Measurements from ENCODE around the gene TANGO2.

DNA sequence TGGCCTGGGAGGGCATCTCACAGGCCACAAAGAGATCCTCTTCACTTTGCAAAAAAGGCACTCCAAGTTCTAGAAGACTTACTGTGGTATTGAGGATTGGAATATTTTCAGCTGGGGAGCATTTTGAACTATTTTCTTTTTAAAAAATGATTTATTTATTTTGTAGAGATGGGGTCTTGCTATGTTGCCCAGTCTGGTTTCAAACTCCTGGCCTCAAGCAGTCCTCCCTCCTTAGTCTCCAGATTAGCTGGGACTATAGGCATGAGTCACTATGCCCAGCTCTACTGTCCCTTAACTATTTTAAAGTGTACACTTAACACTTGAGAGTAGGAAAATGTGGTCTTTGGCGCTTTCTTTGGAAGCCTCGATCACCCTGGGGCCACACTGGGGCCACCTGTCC lies 34.2 kb downstream of the TANGO2 start:
- TF ChIP-seq, protein P1, sequence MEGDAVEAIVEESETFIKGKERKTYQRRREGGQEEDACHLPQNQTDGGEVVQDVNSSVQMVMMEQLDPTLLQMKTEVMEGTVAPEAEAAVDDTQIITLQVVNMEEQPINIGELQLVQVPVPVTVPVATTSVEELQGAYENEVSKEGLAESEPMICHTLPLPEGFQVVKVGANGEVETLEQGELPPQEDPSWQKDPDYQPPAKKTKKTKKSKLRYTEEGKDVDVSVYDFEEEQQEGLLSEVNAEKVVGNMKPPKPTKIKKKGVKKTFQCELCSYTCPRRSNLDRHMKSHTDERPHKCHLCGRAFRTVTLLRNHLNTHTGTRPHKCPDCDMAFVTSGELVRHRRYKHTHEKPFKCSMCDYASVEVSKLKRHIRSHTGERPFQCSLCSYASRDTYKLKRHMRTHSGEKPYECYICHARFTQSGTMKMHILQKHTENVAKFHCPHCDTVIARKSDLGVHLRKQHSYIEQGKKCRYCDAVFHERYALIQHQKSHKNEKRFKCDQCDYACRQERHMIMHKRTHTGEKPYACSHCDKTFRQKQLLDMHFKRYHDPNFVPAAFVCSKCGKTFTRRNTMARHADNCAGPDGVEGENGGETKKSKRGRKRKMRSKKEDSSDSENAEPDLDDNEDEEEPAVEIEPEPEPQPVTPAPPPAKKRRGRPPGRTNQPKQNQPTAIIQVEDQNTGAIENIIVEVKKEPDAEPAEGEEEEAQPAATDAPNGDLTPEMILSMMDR (IDR thresholded peaks at IDR 0.05): no peak
- TF ChIP-seq EZH2 (IDR thresholded peaks at IDR 0.05; ENCODE audit: borderline replicate concordance, insufficient read depth, low read depth, low read length, poor library complexity, severe bottlenecking): no peak

All from B cell (primary cell).